ENCODE data around the gene CA11. TPM values are rescaled to one million over a fixed set of nuclear protein-coding genes. Genes with fewer than 3 reads are reported as not detected.

Gene CA11
- polyA plus RNA-seq, 1 of the 3 experiments (the other 2 are of a cell fraction), result 13.1 TPM

- TF ChIP-seq GATA2 (CRISPR knock-in tag; IDR thresholded peaks at IDR 0.05) (peak; percentile 90), RXRA (IDR thresholded peaks at IDR 0.05; ENCODE audit: borderline replicate concordance, low read depth) (no peak), CHD2 (IDR thresholded peaks at IDR 0.05; ENCODE audit: low read length, partially characterized antibody) (peak; percentile 76), EZH2phosphoT487 (IDR thresholded peaks at IDR 0.05; ENCODE audit: borderline replicate concordance, low read depth) (no peak), RFX5 (IDR thresholded peaks at IDR 0.05; ENCODE audit: low read length) (no peak), CTCF (IDR thresholded peaks at IDR 0.05) (no peak), MXI1 (IDR thresholded peaks at IDR 0.05; ENCODE audit: low read depth, low read length) (peak; percentile 75; the same call in 1 of the 2 replicates), ZBTB33 (IDR thresholded peaks at IDR 0.05; ENCODE audit: borderline replicate concordance, low read depth) (peak; percentile 82; the same call in 1 of the 2 replicates)
Measured at GRCh38 chr19:48618916-48619691, 26.9 kb downstream of the CA11 start, which contains the start of the genes RPL18 and SPHK2 (continued).

- Histone ChIP-seq H3K27ac (ENCODE audit: low read depth in 2 of 2, low read length in 1 of 2) (peak overlapping the region; percentile 74 to 92), H2AFZ (ENCODE audit: low read depth) (no peak overlapping the region), H4K20me1 (ENCODE audit: insufficient read depth) (peaks cover 39% of the 10 kb centered on the region), H3K4me1 (ENCODE audit: control insufficient read depth in 1 of 2, insufficient read depth in 2 of 2, low read depth in 1 of 2, low read length in 1 of 2) (peaks cover 14 to 44% of the 10 kb centered on the region in 2 experiments; a peak in 3 of 4 replicates), H3K9ac (peak overlapping the region; percentile 99), H3K4me2 (peak overlapping the region; percentile 91), H3K9me2 (no peaks in the 10 kb centered on the region), H3F3A (replicated peaks; ENCODE audit: insufficient read depth) (peaks cover 59% of the 10 kb centered on the region), H3K36me3 (replicated peaks in 1 of 2; ENCODE audit: control insufficient read depth in 1 of 2, insufficient read depth in 2 of 2, low read length in 1 of 2) (peaks cover 32 to 33% of the 10 kb centered on the region in 2 experiments), H3K9me3 (no peaks in the 10 kb centered on the region), H3K4me3 (ENCODE audit: low read depth in 2 of 2, low read length in 1 of 2) (peak overlapping the region; percentile 93 to 99), H3K27me3 (ENCODE audit: insufficient read depth) (no peaks in the 10 kb centered on the region), H3K79me2 (ENCODE audit: insufficient read depth) (peaks cover 38% of the 10 kb centered on the region)
- under 1% methylated on average over 18 of the region's 18 CpGs for WGBS (ENCODE audit: low lambda C conversion rate)
- POLR2A ChIA-PET, result interaction anchor here (0.6 to 1.7 kb wide), 7 partner anchors 9 to 161 kb away, joined by 3 to 17 read pairs (median 4); no protein-coding TSS in a partner anchor
- no peak for TF ChIP-seq SMC3 (IDR thresholded peaks at IDR 0.05; ENCODE audit: low read depth, low read length)
- TF ChIP-seq EP300 (IDR thresholded peaks at IDR 0.05; ENCODE audit: borderline replicate concordance in 1 of 2, low read depth in 1 of 2, low read length in 1 of 2), result no peak
- TF ChIP-seq USF2 (IDR thresholded peaks at IDR 0.05; ENCODE audit: borderline replicate concordance, low read depth, low read length), result no peak
- TF ChIP-seq GABPA (IDR thresholded peaks at IDR 0.05; ENCODE audit: low read depth), result no peak
- no peak for TF ChIP-seq FOXM1 (IDR thresholded peaks at IDR 0.05; ENCODE audit: low read depth)
- TF ChIP-seq CHD2 (IDR thresholded peaks at IDR 0.05; ENCODE audit: low read length, partially characterized antibody), result no peak
- no peak for TF ChIP-seq MXI1 (IDR thresholded peaks at IDR 0.05; ENCODE audit: low read depth, low read length)
- TF ChIP-seq NFIC (IDR thresholded peaks at IDR 0.05; ENCODE audit: borderline replicate concordance), result no peak
- CTCF ChIA-PET, result interaction anchor here (1.0 to 3.7 kb wide), 5 partner anchors 10 to 121 kb away, joined by 3 to 26 read pairs (median 4); no protein-coding TSS in a partner anchor
- DNase-seq, result no peak
Measured at GRCh38 chr19:48618278-48618915, 27.6 kb downstream of the CA11 start.

Measured in SK-N-SH (cell line).